Adrenal gland (tissue), 5 donors: ENCODE measurements around the gene FOXO1.

Experiments
- POLR2A ChIP-seq, 2 donors: fragments of 450-650 bp; IDR thresholded peaks; one replicate each; pipeline ENCODE4 v1.6.1; 2017; ENCODE audit warnings: antibody characterized with exemption in 2 of 2, mild to moderate bottlenecking in 2 of 2, moderate library complexity in 1 of 2
- TF ChIP-seq, protein P1 (sequence below), 6 experiments: fragments of 450-650 bp in 4 of 6; fragments of 200-600 bp in 2 of 6; sonication (generic) in 1 of 6; IDR thresholded peaks; 1 replicate in 5 of 6; 2 replicates in 1 of 6; pipeline versions ENCODE4 v1.5.1 to v1.8.0; 2016 to 2021; ENCODE audit warnings: antibody characterized with exemption in 6 of 6, mild to moderate bottlenecking in 2 of 6, moderate library complexity in 1 of 6
- donor health status: DM: no; HTN: no; CAD: no.

DNA sequence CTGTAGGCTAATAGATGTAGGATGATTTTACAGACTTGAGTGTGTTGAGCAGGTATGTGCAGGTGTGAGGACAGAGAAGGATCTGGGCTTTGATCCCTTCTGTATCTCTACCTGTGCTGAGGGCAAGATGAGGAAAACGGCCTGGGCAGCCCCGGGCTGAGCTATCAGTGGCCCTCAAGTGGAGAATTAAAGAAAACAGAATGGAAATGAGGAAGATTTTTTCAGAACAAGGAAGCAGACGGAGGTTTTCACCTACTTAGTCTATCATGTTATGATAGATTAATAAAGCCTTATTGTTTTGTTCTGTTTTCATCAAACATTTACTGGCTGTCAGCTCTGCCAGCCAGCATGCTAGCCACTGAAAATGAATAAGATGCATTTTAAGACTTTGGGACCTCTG, 22.3 kb upstream of the FOXO1 start:
- TF ChIP-seq, protein P1, sequence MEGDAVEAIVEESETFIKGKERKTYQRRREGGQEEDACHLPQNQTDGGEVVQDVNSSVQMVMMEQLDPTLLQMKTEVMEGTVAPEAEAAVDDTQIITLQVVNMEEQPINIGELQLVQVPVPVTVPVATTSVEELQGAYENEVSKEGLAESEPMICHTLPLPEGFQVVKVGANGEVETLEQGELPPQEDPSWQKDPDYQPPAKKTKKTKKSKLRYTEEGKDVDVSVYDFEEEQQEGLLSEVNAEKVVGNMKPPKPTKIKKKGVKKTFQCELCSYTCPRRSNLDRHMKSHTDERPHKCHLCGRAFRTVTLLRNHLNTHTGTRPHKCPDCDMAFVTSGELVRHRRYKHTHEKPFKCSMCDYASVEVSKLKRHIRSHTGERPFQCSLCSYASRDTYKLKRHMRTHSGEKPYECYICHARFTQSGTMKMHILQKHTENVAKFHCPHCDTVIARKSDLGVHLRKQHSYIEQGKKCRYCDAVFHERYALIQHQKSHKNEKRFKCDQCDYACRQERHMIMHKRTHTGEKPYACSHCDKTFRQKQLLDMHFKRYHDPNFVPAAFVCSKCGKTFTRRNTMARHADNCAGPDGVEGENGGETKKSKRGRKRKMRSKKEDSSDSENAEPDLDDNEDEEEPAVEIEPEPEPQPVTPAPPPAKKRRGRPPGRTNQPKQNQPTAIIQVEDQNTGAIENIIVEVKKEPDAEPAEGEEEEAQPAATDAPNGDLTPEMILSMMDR (IDR thresholded peaks at IDR 0.05) = no peak
- TF ChIP-seq POLR2A (IDR thresholded peaks at IDR 0.05) = no peak
